Measurements from ENCODE around the gene CELF2. TPM values are rescaled to one million over a fixed set of nuclear protein-coding genes. Genes with fewer than 3 reads are reported as not detected.

CELF2 gene
- total RNA-seq, 1 donor from 2014 or later = 33.8 TPM

DNA sequence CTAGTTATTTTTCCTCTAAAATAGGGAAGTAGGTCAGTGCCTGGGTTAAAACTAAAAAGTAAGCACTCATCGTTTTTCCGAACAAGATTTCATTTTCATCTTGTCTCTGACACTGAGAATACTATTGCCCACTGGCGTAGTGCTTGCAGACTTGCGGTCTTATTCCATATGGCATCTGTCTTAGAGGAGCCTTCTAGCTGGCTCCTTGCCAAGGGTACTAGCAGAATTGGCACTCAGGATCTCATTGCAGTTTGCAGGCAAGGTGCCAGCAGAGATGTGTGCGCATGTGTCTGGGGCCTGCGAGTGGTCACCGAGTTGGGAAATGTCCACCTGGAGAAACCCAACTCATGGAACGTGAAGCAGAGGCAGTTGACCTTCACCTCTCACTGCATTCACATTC lies 143.4 kb downstream of the CELF2 start:
- Mint-ChIP-seq H3K27ac (ENCODE audit: unreplicated experiment) (no peak overlapping the region), H3K36me3 (ENCODE audit: unreplicated experiment) (no peaks in the 10 kb centered on the region), H3K27me3 (ENCODE audit: unreplicated experiment) (peaks cover 4% of the 10 kb centered on the region)

DNA sequence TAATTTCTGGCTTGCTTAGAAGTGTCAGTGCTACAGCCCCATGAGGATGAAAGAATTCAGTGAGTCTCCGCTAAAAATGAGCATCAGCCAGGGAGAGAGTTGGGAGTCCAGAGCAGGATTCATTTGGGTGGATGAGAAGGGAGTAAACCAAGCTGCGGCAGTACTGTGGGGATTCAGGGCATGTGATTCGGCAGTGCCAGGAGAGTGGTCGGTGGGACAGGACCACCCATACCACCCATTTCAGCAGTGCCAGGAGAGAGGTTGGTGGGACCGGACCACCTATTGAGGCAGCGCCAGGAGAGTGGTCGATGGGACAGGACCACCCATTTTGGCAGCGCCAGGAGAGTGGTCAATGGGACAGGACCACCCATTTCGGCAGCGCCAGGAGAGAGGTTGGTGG lies 144.2 kb downstream of the CELF2 start:
- Mint-ChIP-seq H3K27ac (ENCODE audit: unreplicated experiment) (no peak overlapping the region), H3K27me3 (ENCODE audit: unreplicated experiment) (peaks cover 4% of the 10 kb centered on the region), H3K4me1 (ENCODE audit: unreplicated experiment) (peaks cover 25% of the 10 kb centered on the region), H3K4me3 (ENCODE audit: unreplicated experiment) (no peak overlapping the region), H3K36me3 (ENCODE audit: unreplicated experiment) (no peaks in the 10 kb centered on the region), H3K9me3 (ENCODE audit: unreplicated experiment) (no peaks in the 10 kb centered on the region)
- DNase-seq (ENCODE audit: extremely low spot score, unreplicated experiment) = peak; percentile 63
- no peak for TF ChIP-seq CTCF (IDR thresholded peaks at IDR 0.05)

More for the DNA sequence above, 143.4 kb downstream of the CELF2 start:
- H3K9me3 Mint-ChIP-seq (ENCODE audit: unreplicated experiment) = no peaks in the 10 kb centered on the region
- H3K4me3 Mint-ChIP-seq (ENCODE audit: unreplicated experiment) = no peak overlapping the region
- TF ChIP-seq CTCF (IDR thresholded peaks at IDR 0.05) = no peak
- H3K4me1 Mint-ChIP-seq (ENCODE audit: unreplicated experiment) = peaks cover 20% of the 10 kb centered on the region
- DNase-seq (ENCODE audit: extremely low spot score, unreplicated experiment) = peak; percentile 66

DNA sequence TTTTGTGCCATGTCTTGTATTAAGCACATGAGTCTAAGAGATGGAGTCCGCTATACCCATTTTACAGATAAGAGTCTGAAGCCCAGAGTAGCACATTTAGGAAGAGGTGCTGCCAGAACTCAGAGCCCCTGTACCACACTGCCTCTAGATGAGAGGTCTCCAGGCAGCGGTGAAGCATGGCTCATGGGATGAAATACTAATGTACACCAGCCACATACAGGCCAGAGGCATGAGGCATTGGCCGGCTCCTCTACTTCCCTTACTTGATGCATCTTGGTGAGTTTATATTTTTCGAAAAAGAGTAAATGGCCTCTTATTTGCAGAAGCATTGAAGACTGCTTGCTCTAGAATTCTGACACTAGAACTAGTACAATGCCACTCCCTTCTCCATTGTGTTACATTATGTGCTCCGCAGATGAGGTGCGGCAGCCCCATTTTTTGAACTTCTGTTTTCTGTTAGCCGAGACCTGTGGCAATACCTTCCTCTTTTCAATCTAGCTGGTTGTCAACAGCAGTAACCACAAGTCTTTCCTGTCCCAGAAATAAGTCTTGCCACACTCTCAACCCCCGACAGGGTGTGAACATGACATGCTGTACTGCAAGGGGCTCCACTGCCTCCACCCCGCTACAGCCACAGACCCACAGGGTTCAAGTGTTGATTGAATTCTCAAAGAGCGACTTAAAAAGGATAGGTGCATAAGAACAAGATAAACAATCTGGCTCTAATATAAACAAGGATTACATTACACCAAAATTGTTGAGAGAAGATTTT lies 145.3 kb downstream of the CELF2 start:
- DNase-seq (ENCODE audit: extremely low spot score, unreplicated experiment) = peak; percentile 21
- no peak overlapping the region for H3K27ac Mint-ChIP-seq (ENCODE audit: unreplicated experiment)
- no peak for TF ChIP-seq CTCF (IDR thresholded peaks at IDR 0.05)
- H3K4me3 Mint-ChIP-seq (ENCODE audit: unreplicated experiment) = no peak overlapping the region
- H3K36me3 Mint-ChIP-seq (ENCODE audit: unreplicated experiment) = no peaks in the 10 kb centered on the region
- H3K9me3 Mint-ChIP-seq (ENCODE audit: unreplicated experiment) = no peaks in the 10 kb centered on the region
- peaks cover 25% of the 10 kb centered on the region for H3K4me1 Mint-ChIP-seq (ENCODE audit: unreplicated experiment)
- H3K27me3 Mint-ChIP-seq (ENCODE audit: unreplicated experiment) = peaks cover 4% of the 10 kb centered on the region

DNA sequence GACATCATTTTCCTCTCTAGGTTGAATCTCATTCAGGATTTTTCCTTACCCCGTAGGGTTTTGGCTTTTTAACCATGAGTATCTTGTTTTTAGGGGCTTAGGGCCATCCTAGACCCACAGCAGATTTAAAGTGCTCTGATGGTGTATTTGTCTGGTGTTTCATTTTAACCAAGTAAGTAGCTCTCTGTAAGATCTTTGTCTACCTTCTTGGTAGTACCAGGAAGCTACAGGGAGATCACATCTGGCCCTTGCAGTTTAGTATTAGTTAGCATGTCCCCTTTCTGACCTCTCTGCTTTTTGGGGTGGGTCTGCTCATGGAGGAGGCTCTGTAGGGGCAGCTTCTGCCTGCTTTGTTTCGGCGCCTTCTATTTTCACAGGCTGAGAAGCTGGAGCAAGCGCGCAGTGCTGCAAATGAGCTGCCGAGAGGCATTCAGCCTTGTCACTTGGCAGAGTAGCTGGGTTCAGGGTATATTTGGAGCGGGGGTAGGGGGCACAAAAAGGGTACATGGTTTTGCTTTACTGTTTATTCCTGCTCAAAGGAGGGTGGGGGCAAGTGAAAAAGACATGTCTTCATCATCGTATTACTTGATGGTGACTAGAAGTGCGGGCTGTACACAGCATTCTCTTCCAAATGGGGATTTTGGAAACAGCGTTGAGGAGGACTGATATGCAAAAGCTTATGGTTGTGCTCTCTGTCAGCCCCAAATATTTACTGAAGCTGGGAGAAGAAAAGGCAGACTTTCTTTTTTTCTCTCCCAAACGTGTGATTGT lies 146.3 kb downstream of the CELF2 start:
- DNase-seq (ENCODE audit: extremely low spot score, unreplicated experiment) = no peak
- Mint-ChIP-seq H3K4me1 (ENCODE audit: unreplicated experiment) (peaks cover 25% of the 10 kb centered on the region), H3K4me3 (ENCODE audit: unreplicated experiment) (peak overlapping the region; percentile 87), H3K36me3 (ENCODE audit: unreplicated experiment) (no peaks in the 10 kb centered on the region), H3K27ac (ENCODE audit: unreplicated experiment) (no peak overlapping the region), H3K9me3 (ENCODE audit: unreplicated experiment) (no peaks in the 10 kb centered on the region), H3K27me3 (ENCODE audit: unreplicated experiment) (peaks cover 4% of the 10 kb centered on the region)
- TF ChIP-seq CTCF (IDR thresholded peaks at IDR 0.05) = no peak

GRCh38 chr10:11164551-11164802 lies 146.8 kb downstream of the CELF2 start:
- H3K27ac Mint-ChIP-seq (ENCODE audit: unreplicated experiment) = no peak overlapping the region
- peaks cover 4% of the 10 kb centered on the region for H3K27me3 Mint-ChIP-seq (ENCODE audit: unreplicated experiment)
- peak overlapping the region; percentile 87 for H3K4me3 Mint-ChIP-seq (ENCODE audit: unreplicated experiment)
- H3K9me3 Mint-ChIP-seq (ENCODE audit: unreplicated experiment) = no peaks in the 10 kb centered on the region
- TF ChIP-seq CTCF (IDR thresholded peaks at IDR 0.05) = no peak
- no peaks in the 10 kb centered on the region for H3K36me3 Mint-ChIP-seq (ENCODE audit: unreplicated experiment)
- DNase-seq (ENCODE audit: extremely low spot score, unreplicated experiment) = no peak
- peaks cover 25% of the 10 kb centered on the region for H3K4me1 Mint-ChIP-seq (ENCODE audit: unreplicated experiment)

All from osteocyte (in vitro differentiated cells).